ENCODE results near the gene HPN.
"Not testable (repeated sequence)": the region's sequence is repeated elsewhere in the genome, so short reads cannot be mapped to it uniquely, and the experiment has no call there.

HPN gene

DNA sequence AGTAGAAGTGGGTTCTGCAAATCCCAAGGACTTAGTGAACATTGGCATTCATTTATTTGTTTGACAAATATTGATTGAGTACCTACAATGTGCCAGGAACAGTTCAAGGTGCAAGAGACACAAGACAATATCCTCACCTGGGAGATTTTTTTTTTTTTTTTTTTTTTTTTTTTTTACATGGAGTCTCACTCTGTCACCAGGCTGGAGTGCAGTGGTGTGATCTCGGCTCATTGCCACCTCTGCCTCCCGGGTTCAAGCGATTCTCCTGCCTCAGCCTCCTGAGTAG is 13.0 kb upstream of the HPN start:
- not testable (repeated sequence) for DNase-seq

DNA sequence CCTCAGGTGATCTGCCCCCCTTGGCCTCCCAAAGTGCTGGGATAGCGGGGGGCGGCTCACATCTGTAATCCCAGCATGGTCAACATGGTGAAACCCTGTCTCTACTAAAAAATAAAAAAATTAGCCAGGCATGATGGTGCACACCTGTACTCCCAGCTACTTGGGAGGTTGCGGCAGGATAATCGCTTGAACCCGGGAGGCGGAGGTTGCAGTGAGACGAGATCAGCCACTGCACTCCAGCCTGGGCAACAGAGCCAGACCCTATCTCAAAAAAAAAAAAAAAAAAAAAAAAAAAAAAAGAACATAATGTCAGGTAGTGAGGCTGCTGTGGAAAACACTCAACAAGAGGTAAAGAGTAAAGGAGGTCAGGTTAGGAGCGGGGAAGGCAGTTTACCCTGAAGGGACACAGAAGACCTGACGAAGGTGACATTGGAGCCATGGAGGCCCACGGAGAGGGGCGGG is 12.2 kb upstream of the HPN start:
- DNase-seq = not testable (repeated sequence)

DNA sequence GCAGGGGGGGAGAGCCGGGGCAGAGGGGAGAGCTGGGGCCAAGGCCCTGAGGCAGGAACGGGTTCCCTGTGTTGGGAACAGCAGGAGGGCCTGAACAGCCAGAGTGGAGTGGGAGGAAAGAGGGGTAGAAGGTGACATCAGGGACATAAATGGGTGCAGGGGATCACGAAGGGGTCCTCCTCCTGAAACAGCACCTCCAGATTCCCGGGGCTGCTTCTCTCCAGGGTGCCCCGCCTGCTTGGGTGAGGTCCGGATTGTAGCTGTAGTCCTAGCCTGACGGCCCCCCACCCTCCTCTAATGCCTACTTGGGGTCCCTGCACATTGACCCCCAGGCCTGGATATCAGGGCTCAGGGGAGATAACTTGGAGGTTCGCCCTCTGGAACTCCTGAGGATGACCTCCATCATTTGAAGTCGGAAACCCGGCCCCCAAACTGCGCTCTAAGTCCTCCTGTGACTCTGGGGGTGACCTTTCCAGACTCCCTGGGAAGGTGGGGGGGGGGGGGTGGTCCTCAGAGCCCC is 11.7 kb upstream of the HPN start:
- no peak for DNase-seq

DNA sequence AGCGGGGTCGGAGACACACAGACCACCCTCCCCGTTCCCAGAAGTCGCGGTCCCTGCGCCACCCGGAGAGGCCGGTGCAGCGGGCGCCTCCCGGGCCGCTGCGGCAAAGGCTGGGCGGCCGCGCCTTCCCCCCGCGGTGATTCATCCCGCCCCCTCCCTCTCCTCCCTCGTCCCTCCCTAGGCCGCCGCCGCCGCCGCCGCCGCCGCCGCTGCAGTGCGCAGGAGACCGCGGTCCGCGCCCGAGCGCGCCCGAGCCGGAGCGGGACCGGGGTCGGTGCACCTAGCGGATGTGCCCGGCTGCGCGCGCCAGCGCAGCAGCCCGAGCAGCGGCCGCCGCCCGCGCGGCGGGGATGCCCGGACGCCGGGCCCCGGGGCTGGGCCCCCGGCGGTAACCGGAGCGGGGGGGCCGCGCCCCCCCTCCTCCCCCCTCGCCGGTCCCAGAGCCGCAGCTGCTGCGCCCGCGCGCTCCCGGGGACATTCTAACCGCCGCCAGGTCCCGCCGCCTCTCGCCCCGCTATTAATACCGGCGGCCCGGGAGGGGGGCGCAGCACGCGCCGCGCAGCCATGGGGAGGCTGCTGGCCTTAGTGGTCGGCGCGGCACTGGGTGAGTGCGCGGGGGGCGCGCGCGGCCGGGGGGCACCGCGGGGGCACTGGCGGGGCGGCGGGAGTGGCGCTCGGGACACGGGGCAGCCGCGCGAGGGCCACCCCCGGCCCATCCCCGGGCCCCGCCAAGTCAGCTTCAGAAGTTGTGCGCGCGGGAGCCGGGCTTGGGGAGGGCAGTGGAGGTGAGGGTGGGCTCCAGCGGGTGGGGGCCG is 11.1 kb upstream of the HPN start, which contains the start of gene SCN1B:
SCN1B (plus strand) TSS at position 214 of the 815 bp plus-strand sequence; CDS start at position 565, 351 bp downstream.
- DNase-seq = peak; percentile 75

DNA sequence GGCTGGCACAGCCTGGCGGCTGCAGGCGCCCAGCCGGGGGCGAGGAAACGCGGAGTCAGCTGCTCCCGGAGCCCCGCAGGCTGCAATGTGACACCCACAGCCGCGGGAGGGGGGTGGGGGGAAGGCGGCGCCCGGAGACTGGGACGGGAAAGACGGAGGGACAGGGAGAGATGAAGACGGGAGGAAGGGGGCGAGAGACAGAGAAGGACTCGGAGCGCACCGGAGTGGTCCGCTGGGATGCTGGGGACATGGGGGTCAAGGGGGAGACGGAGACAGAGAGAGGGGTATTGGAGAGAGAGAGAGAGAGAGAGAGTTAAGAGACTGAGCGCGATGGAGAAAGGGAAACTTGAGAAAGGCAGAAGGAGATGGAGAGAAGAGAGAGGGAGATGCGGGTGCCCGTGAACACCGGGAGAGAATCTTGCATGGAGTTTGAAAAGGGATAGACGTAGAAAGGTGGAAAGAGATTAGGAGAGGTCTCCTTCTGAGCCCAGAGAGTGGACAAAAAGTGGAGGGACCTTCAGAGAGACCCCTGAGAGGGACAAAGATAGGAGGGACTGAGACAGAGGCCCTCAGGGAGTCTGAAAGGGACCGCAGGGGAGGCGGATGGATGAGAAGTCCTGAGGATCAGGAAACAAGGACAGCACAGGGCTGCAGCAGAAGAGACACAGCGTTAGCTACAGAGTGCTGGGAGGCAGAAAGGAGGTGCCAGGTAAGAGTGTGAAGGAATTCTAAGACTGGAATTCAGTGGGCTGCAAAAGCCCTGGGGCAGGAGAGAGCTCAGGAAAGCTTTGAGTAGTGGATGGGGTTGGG is 10.2 kb upstream of the HPN start:
- no peak for DNase-seq

DNA sequence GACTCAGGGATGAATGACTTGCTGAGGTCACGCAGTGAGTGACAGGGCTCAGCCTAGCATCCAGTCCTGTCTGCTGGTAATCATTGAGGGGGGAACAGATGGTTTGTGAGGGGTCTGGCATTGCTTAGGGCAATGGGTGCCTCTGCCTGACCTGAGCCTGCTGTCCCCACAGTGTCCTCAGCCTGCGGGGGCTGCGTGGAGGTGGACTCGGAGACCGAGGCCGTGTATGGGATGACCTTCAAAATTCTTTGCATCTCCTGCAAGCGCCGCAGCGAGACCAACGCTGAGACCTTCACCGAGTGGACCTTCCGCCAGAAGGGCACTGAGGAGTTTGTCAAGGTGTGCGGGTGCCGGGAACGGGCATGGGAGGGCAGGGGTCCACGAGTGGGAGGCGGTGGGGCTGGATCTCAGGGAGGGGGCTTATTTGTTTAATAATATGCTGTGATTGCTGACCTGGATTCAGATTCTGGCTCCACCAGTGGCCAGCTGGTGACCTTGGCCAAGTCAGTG is 9.1 kb upstream of the HPN start:
- DNase-seq = no peak

DNA sequence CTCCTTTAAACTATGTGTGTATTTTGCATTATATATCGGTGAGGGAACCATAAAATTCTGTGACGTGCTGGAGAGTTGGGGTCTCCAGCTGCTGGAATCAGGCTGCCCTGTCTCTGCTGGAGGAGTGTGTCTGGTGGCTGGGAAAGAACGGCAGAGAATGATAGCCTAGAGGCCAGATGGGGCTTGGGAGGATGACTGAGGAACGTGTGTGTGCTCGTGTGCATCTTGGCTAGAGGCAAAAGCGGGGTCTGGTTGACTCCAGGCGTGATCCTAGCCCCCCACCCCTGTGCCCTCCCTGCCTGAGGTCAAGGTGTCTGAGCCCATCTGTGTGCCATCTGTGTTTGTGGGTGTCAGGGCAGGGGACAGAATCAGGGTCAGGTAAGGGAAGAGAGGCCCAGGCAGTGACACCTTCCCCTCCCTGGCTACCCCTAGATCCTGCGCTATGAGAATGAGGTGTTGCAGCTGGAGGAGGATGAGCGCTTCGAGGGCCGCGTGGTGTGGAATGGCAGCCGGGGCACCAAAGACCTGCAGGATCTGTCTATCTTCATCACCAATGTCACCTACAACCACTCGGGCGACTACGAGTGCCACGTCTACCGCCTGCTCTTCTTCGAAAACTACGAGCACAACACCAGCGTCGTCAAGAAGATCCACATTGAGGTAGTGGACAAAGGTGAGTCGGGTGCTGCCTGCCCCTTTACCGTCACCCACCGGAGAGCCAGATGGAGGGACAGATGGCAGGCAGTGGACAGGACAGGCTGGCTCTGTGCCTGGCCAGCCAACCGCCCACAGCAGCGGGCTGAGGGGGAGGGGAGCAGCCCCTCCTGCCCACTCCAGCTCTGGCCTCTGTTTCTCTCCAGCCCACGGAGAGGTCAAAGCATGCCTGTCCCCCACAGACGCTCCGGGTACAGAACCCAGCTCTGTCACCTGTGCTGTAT is 8.2 kb upstream of the HPN start:
- no peak for DNase-seq

DNA sequence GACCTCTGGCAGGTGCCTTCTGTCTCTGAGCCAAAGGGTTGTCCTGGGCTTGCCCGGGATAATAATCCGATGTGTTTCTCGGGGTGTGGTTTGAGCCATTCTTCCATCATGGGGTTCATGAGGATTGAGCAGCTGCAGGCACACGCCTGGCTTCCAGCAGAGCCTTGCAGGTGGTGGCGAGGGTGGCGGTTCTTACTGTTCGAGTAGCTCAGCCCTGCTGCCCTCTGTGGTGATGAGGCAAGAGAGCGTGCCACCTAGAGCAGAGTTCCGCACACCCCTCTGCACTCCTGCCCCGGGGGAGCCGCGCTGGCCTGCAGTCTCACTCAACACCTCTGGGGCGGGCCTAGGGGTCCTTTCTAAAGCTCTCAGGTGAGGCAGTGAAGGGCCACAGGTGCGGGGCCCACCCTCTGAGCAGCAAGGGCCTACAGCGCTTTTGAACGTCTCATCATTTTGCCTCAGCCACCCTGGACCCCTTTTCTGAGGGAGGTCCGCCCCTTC is 7.5 kb upstream of the HPN start:
- DNase-seq = no peak

DNA sequence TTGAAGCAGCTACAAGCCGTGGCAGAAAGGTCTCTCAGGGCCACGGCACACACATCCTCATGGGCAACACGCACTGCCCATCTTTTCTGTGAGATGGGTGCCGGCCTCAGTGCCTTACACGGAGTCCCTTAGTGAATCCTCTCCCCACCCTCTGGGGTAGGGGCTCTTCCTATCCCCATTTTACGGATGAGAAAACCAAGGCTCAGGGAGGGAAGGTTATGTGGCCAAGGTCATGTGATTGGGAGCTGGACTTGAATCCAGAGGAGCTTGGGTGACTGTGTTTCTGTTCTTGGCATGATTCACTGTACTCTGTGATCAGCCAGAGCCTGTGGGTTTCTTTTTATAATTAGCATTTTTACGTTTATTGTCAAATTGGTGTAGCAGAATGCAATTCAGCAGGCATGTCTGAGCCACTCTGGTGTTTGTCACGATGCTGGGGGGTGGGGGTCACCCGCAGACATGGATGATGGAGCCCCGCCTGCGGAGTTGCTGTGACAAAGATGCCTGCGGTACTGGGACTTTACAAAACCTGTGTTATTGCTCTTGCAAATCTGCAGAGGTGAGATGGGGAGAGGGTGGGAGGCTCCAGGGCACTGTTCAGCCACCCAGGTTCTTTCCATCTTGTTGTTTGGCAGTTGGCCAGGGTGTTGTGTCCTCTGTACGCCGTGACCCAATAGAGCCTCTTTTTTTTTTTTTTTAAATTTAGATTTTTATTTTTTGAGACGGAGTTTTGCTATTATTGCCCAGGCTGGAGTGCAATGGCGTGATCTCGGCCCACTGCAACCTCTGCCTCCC is 6.7 kb upstream of the HPN start:
- DNase-seq = no peak

DNA sequence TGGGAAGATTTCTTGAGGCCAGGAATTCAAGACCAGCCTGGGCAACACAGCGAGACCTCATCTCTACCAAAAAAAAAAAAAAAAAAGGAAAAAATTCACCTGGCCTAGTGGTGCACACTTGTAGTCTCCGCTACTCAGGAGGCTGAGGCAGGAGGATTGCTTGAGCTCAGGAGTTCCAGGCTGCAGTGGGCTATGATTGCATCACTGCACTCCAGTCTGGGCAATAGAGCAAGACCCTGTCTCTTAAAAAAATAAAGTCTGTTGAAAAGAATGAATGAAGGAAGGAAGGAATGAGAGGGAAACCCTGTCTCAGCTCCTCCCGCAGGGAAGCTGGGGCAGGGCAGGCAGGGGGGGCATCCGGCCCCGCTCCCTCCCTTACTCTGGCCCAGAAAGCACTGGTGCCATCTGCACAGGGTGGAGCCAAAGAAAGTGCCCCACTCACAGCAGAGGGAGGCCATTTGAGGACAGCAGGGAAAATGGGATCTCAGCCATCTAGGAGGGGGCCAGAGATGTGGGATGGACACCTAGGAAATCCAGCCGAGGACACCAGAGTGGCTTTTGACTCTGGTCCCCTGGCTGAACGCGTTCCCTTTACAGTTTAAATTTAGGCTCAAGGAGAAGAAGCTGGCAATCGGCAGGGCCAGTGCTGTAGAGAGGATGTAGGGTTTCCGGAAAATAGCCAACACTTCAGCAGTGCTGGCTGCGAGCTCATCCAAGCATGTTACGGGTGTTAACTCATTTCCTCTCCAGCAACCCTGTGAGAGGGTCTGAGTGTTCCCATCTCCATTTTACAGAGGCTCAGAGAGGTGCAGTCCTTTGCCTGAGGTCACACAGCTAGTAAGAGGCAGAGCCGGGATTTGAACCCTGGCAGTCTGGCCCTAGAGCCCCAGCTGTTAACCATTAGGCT is 3.6 kb upstream of the HPN start:
- DNase-seq = no peak

DNA sequence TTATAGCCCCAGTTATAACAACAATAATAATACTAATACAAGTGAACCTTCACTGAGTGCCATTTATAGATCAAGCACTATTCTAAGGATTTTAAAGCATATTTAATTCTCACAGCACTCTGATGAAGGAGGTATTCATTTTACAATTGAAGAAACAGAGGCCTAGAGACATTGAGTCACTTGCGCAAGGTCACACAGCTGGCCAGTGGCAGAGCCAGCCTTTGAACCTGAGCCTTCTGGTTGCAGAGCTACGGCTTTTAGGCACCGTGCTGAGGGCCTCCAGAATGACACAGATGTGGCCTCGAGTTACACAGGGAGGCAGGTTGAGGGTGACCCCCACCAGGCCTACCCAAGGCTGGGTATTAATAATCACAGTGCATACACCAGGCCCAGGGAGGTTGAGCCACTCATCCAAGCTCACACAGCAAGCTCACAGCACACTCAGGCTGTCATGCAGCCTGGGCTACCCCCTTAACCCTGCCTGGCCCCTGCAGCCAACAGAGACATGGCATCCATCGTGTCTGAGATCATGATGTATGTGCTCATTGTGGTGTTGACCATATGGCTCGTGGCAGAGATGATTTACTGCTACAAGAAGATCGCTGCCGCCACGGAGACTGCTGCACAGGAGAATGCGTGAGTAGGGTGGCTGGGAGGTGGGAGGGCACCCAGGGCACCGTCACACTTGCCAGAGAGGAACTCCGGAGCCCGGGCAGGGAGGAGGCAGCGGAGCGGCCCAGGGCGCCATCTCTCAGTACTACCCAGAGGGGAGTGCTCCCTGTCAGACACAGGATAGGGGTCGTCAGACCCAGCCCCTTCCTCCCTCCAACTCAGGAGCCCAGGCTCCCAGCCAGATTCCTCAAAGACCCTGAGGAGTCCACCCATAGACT is 2.7 kb upstream of the HPN start:
- DNase-seq = peak; percentile 33

DNA sequence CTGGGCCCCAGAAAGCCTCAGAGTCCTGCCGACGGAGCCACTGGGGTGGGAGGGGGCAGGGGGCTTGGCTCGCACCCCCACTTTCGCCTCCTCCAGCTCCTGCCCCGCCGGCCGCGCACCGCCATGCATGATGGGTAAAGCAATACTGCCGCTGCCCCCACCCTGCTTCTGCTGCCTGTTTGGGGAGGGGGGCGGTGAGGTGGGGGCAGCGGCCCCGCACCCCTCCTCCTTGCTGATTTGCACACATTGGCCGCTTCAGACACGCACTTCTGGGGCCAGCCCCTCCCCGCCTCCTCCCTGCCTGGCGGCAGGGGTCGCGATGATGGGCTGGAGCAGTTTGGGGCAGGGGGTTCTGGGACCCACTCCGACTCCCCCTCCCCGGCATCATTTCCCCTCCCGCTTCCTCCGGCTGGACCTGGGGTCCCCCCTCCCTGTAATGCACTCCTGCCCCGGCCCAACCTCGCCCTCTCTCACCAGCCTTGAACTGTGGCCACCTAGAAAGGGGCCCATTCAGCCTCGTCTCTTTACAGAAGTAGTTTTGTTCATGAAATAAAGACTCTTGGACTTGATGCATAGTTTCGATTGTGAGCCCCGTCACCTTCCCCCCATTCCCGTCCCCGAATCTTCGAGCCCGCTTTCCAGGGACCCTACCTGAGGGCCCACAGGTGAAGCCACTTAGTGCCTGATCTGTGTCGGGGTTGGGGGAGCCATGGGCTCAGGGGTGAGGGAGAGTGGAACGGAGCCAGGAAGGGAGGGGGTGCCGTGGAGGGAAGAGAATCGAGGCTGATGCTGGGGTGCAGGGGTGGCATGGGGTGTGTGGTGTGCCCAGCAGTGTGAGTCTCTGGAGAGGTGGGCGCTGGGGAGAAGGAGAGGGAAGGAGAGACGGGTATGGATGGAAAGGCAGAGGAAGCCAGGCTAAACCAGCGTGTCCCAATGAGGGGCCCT is 1.4 kb upstream of the HPN start:
- DNase-seq = no peak

DNA sequence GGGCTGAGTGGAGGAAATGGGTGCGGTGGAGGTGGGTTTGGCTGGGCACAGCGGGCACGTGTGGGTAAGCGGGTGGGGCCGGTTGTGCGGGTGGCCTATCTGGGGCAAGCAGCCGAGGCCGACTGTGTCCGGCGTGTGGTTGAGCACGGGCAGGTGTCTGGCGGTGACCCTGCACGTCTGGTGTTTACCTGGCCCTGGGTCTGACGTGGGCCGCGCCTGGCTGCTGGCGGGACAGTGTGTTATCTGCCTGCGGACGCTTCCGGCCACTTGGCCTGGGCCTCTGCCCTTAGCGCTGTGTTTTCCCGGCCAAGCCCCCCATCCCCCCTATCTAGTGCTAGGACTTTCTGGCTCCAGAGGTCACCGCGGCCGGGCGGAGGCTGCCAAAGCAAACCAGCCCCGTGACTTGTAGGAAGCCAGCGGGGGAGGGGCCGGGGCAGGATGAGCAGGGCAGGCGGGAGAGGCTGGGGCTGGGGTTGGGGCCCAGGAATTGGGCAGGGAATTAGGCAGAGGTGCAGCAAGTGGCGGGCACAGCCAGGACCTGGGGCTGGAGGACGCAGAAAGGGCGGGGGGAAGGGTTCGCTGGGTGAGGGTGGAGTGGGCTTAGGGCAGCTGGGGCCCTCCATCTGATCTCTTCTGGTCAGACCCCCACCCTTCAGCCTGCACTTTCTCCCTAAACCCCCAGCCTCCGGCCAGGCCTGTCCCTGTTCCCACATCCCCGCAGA is 534 bp upstream of the HPN start:
- peak; percentile 40 for DNase-seq

DNA sequence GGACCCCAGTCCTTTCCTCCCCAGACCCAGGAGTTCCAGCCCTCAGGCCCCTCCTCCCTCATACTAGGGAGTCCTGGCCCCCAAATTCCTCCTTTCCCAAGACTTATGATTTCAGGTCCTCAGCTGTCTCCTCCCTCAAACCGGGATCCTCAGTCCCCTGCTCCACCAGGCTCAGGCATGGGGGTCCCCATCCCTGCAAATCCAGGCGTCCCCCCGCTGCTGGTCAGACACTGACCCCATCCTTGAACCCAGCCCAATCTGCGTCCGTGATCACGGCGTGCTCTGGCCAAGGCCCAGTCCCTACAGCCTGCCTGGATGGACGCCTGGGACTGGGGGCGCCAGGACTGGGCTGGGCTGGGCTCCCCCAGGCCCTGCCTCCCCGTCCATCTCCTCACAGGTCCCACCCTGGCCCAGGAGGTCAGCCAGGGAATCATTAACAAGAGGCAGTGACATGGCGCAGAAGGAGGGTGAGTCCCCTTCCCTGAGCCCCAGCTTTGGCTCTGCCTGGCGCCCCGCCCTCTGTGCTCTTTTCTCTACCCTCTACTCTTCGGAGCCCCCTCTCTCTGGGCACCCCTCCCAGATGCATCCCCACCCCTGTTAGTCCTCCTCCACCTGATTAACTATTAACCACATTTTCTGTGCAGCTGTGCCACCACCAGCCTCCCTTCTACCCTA is 672 bp downstream of the HPN start:
- no peak for DNase-seq

DNA sequence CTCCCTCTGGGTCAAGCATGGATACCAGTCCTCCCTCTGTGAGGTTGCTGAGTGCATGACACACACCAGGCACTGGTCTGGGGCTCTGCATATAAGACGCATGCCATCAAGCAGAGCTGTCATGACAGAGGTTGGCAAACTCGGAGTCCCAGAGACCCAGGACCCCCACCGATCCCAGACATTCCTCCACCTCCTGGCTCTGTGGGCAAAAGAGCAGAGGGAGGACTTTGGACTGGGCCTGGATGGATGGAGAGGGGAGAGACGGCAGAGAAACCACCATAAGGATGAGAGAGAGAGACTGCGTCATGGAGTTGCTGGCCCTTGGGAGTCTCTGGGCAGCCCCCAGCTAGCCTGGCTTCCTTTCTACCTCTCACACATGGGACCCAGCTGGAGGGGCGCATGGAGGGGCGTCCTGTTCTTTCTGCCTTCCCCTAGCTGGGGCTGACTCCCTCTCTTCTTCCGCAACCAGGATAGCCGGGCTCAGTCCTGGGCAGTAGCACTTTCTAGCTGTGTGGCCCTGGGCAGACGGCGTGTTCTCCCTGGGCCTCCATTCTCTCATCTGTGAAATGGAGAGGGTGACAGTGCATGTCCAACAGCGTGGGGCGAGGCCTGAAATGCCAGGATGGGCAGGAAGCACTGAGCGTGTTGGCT is 1.6 kb downstream of the HPN start:
- no peak for DNase-seq

DNA sequence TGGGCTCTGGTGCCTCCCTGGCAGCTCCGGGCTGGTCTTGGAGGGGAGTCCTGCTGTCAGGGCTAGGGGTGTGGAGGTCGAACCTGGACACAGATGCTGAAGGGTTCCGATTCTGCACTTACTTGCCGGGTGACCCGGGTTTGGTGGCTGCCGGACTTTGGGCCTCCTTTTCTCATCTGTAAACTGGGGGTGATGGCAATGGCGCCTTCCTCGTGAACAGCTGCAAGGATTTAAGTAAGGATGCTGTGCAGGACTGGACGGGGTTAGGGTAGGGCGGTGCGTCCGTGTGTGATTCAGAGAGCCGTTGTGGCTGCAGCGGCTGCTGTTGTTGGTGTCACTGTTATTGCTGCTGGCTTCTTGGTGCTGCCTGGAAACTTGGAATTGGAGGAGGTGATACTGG is 2.4 kb downstream of the HPN start:
- no peak for DNase-seq

All from inflammatory macrophage treated with lipopolysaccharide for 4 hours (primary cell).